ENCODE data around the gene CACNA1C. TPM values are rescaled to one million over a fixed set of nuclear protein-coding genes. Genes with fewer than 3 reads are reported as not detected.
"Not testable (repeated sequence)": the region's sequence is repeated elsewhere in the genome, so short reads cannot be mapped to it uniquely, and the experiment has no call there.

CACNA1C gene
- total RNA-seq, 1 donor from 2014 or later = 20.0 TPM

DNA sequence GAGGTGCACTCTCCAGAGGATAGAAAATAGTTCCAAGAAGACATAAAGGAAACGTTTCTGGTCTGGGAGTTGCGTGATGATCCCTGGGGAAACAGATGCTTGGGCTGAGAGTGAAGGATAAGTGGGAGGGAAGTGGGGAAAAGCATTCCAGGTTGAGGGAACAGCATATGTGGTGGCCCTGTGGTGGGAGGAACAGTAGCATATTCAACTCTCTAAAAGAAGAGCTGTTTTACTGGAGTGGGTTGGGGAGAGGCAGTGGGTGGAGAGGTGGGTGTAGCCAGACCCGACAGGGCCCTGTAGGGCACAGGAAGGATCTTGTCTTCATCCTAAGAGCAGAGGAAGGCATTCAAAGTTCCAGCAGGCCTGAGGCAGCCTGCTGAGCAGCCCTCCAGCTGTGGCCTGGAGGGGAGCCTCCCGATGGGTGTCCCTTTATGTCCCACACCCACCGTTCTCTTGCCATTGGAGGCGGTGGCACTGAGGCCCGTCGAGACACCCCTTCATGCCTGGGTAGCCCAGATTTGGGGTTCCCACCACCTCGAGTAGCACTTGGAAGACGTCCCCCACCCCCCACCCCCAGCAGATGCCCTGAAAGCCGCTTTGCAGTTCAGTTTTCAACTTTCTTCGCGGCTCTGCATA, 431.5 kb downstream of the CACNA1C start:
- FAIRE-seq (no peak), DNase-seq (ENCODE audit: low spot score in 2 of 2) (no peak)

- DNase-seq (ENCODE audit: low spot score in 2 of 2) = no peak
- FAIRE-seq = no peak
These were observed 432.9 kb downstream of the CACNA1C start for GRCh38 chr12:2485681-2486080.

DNA sequence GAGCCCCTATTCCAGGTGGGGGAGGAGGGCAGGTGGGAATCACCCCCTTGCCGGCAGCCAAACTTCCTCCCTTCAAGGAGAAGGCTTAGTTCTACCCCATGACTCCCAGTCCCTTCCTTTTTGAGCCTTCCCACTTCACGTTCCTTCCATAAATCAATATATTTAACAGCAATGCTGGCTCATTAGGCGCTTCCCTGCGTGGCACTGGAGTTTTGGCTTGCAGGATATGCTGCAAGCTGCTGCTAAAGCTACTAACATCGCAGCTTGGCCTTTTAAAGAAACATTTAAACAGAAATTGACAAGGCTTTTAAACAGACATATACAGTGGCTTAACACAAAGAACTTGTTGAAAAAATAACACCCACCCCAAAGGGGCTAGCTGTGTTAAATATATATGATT, 434.0 kb downstream of the CACNA1C start:
- FAIRE-seq (no peak), DNase-seq (ENCODE audit: low spot score in 2 of 2) (no peak)

DNA sequence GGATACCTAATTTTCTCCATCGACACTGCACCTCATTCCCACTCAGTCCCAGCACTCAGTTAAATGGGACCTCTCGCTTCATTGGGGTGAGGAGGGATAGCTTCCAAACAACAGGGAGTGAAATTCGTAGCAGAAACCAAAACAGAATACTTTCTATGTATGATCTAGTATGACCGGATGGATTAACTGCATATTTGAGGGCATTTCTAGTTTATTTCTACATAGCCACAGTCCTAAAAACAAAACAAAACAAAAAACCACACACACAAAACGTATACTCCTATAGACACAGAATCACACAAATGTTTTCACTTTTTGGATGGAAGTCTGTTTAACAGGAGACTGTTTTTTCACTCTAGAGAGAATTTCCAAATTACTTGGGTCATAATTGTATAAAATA, 434.5 kb downstream of the CACNA1C start:
- FAIRE-seq (no peak), DNase-seq (ENCODE audit: low spot score in 2 of 2) (no peak)

- FAIRE-seq (no peak), DNase-seq (ENCODE audit: low spot score in 2 of 2) (no peak)
These were observed 435.3 kb downstream of the CACNA1C start for GRCh38 chr12:2488131-2488530.

- no peak for FAIRE-seq
These were observed 435.8 kb downstream of the CACNA1C start for GRCh38 chr12:2488596-2488995.

GRCh38 chr12:2489275-2489674, 436.5 kb downstream of the CACNA1C start:
- FAIRE-seq = no peak

More at GRCh38 chr12:2488596-2488995, 435.8 kb downstream of the CACNA1C start:
- DNase-seq (ENCODE audit: low spot score in 2 of 2) = no peak

DNA sequence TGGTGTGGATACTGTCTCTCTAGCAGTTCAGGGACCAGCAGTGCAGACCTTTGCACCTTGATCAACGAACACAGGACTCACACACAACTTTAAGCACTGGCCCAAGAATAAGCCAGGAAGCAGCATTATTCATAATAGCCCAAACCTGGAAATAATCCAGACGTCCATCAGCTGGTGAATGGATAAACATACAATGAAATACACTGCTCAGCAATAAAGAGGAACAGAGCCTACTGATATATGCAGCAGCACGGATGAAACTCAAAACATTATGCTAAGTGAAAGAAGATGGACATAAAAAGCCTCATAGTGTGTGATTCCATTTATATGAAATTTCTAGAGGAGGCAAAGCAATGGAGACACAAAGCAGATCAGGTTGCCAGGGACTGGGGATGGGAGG, 438.0 kb downstream of the CACNA1C start:
- FAIRE-seq = no peak
- no peak for DNase-seq (ENCODE audit: low spot score in 2 of 2)

More at GRCh38 chr12:2489275-2489674, 436.5 kb downstream of the CACNA1C start:
- no peak for DNase-seq (ENCODE audit: low spot score in 2 of 2)

GRCh38 chr12:2491349-2491748, 438.6 kb downstream of the CACNA1C start:
- DNase-seq (ENCODE audit: low spot score in 2 of 2); FAIRE-seq: not testable (repeated sequence)

DNA sequence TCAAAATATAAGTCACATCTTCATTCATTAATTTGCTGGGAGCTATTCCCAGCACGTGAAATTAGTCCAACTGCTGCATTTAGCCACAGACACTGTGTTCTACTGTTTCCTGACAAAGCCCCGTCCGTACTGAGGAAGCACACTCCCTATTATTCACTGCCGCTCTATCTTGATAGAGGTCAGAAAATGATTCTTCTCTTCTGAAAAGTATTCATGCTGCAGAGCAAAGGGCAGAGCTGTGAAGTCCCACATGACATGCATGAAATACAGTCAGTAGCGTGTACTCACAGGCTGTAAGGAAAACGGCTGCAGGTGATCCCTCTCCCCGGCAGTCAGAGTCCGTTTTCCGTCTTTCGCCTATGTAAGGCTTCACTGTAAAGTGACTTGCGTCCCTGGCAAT, 439.4 kb downstream of the CACNA1C start:
- FAIRE-seq = no peak
- no peak for DNase-seq (ENCODE audit: low spot score in 2 of 2)

- no peak for DNase-seq (ENCODE audit: low spot score in 2 of 2)
- no peak for FAIRE-seq
These were observed 440.3 kb downstream of the CACNA1C start for GRCh38 chr12:2493086-2493485.

- FAIRE-seq = no peak
- DNase-seq (ENCODE audit: low spot score in 2 of 2) = no peak
These were observed 441.9 kb downstream of the CACNA1C start for GRCh38 chr12:2494486-2495192.

- DNase-seq (ENCODE audit: low spot score in 2 of 2) (no peak), FAIRE-seq (no peak)
These were observed 442.8 kb downstream of the CACNA1C start for GRCh38 chr12:2495417-2496112.

DNA sequence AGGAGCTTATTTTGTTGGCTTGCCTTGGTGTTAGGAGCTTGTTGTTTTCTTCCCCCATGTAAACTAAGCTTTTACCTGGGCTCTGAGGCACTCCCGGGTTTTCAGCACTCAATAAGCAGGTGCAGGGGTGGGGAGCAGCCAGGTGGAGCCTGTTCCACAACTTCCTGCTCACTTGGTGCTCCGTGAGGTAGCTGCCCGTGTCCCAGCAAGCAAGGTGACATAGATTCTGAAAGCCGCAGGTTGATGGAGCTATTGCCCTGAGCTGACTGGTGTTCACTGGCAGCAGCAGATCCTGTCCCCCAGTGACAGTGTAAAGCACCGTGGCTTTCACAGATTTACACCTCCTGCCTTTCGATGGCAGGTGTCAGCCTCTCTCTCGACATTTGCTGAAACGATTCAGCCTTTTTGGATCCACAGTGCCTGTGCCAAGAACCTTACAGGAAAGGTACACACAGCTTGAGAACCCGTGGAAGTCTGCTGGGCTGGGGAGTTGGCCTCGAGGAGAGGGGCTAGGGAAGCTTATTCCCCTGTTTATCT, 446.2 kb downstream of the CACNA1C start:
- no peak for DNase-seq (ENCODE audit: low spot score in 2 of 2)
- FAIRE-seq = no peak

- FAIRE-seq (no peak), DNase-seq (ENCODE audit: low spot score in 2 of 2) (no peak)
These were observed 448.8 kb downstream of the CACNA1C start for GRCh38 chr12:2501464-2502191.

DNA sequence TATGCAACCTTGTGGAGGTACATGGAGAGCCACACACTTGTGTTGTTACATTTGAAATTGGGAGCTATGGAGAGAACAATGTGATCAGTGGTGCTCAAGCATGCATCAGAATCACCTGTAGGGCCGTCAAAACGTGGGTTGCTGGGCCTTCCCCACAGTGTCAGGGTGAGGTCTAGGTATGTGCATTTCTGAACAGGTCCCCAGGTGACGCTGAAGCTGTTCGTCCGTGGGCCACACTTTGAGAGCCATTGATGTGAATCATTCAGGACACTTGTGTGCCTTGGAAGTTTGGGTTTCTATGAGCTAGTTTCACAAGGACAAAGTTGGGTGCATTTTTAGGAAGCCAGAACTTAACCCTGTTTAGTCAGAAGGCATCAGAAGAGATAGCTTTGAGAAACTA, 450.2 kb downstream of the CACNA1C start:
- DNase-seq (ENCODE audit: low spot score in 2 of 2) = no peak
- FAIRE-seq = no peak

DNA sequence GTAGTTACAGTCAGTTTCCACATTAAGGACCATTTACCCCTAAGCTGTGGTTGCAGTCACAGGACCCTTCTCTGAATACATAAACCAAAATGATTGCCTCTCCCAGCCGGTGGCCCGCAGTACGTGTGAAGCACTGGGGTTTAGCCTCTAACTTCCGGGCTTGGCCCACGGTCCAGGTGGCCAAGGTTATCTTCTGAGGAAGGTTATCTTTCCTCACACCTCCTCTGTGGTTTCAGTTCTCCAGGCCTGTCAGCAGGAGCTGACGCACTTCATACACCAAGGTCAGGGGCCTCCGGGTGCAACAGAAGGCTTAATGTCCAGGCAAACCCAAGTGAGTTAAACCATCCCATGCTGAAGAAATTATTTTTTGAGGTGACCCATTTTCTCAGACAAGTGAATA, 451.0 kb downstream of the CACNA1C start:
- no peak for DNase-seq (ENCODE audit: low spot score in 2 of 2)
- no peak for FAIRE-seq

- FAIRE-seq (no peak), DNase-seq (ENCODE audit: low spot score in 2 of 2) (no peak)
These were observed 451.8 kb downstream of the CACNA1C start for GRCh38 chr12:2504577-2504976.

DNA sequence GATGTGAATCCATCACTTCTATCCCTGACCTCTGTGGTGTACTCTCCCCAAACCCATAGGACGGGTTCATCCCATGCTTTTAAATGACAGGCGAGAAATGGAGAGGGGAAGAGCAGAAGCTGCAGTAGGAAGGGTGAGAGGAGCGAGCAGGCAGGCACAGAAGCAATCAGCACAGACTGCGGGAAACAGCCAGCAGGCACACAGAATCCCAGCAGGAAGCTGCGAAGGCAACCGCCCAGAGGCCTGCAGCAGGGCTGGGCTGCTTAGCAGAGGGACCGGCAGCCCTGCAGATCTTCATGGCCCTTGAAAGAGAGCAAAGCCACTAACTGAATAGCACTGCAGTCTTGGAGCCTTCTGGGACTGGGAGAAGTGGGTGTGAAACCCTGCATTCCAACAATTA, 455.0 kb downstream of the CACNA1C start:
- FAIRE-seq = no peak
- DNase-seq (ENCODE audit: low spot score in 2 of 2) = no peak

DNA sequence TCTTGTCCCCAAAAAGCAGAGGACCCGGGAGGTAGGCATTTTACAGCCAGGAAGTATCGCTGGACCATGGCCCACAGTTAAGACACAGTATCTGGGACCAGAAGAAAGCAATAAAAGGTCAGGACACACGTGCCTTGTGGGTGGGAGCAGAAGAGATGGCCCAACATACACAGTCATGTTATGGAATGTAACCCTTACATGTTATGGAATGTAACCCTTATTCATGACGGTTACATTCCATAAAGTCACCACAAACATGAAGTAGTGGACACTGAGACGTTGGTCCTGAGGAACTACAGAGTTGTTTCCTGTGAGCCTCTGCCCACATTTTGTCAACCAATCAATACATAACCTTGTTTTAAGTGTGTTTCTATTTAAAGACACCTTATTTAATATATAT, 456.4 kb downstream of the CACNA1C start:
- FAIRE-seq (no peak), DNase-seq (ENCODE audit: low spot score in 2 of 2) (no peak)

GRCh38 chr12:2510045-2510444, 457.3 kb downstream of the CACNA1C start:
- DNase-seq (ENCODE audit: low spot score in 2 of 2) (no peak), FAIRE-seq (no peak)
